Skeletal muscle cell (primary cell): ENCODE data around the gene CGB1.
A peak's percentile ranks its signal among the peaks of the same experiment; 100 is the strongest.

Experiments
- DNase-seq: peaks from one replicate; pipeline ENCODE4 v3.0.0-alpha.2; 2010; ENCODE audit warnings: low read depth
- H3K4me3 ChIP-seq: 2 replicates; pipeline ENCODE4 v1.5.1; 2011; ENCODE audit warnings: low read depth, mild to moderate bottlenecking, control low read depth, low read length, moderate library complexity

The CGB1 gene

GRCh38 chr19:49006905-49007304 lies 29.8 kb downstream of the CGB1 start:
- no peak overlapping the region for H3K4me3 ChIP-seq

DNA sequence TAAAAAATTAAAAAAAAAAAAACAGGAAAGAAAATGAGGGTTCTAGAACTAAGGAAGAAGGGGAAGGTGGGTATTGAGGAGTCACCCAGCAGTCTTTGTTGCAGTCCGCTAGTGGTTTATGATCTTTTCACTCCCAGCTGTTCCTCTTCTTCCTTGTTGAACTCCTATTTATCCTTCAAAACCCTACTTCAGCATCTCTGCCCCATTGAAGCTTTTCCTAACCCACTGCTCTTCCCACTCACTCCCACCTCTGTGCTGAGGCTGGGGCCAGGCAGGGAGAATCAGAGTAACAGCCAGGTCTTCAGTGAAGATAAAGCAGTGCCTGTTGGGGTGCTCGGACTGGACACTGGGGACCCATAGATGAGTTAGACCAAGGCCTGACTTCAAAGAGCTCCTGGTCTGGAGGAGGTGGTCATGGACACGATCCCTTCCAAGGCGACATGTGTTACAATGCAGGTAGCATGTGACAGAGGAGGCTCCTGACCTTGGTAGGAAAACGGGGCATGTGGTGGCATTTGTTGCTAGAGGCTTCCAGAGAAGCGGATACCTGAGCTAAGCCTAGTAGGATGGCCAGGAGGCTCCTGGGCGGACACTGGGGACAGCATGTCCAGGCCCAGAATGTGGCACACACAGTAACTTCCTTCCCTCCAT lies 31.6 kb downstream of the CGB1 start:
- DNase-seq: no peak

More at GRCh38 chr19:49006905-49007304, 29.8 kb downstream of the CGB1 start:
- no peak for DNase-seq

DNA sequence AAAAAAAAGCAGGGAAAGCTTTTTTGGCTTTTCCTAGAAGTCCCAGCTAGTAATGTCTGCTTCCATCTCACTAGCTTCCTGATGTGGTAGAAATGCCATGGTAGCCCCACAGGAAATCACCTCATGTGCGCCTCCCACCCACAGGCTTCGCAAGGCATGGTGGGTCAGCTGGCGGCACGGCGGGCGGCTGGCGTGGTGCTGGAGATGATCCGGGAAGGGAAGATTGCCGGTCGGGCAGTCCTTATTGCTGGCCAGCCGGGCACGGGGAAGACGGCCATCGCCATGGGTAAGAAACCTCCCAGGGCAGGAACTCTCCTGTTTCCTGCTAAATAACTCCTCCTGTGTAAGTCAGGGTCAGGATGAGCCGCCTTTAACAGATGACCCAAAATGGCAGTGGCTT lies 32.6 kb downstream of the CGB1 start:
- no peak overlapping the region for H3K4me3 ChIP-seq

More for the DNA sequence above, 31.6 kb downstream of the CGB1 start:
- H3K4me3 ChIP-seq: no peak overlapping the region

DNA sequence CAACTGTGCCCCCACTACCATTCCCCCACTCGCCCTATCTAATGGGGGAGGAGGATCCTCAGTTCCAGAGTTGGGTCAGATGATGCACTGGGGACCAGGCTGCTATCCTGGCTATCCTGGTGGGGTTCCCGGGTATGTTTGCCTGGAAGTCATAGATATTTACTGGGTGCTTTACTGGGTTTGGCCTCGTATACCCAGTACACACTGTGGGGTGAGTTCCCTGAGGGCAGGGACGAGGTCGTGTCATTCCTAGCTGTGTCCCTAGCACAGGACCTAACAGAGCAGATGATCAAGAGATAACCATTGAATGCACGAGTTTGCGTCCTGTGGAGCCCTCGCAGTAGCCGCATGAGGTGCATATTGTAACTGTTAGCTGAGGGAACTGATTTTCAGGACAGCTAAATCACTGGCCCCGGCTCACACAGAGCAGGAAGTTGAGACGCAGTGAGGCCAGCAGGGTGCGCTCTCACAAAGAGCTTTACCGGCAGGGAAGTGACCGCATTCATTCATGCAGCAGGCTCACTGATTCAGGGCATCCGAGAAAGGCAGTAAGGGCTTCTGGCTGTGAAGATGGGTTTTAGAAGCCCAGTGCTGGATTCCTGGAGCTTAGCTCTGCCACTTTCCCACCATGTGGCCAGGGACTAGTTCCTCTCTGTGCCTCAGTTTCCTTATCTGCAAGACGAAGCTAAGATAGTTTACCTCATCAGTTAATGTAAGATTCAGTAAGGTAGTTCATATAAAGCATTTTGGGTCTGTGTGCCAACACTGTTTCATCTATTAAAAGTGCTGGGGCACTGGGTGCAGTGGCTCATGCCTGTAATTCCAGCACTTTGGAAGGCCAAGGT lies 37.0 kb downstream of the CGB1 start:
- no peak for DNase-seq
- no peak overlapping the region for H3K4me3 ChIP-seq

More for the DNA sequence above, 32.6 kb downstream of the CGB1 start:
- no peak for DNase-seq

DNA sequence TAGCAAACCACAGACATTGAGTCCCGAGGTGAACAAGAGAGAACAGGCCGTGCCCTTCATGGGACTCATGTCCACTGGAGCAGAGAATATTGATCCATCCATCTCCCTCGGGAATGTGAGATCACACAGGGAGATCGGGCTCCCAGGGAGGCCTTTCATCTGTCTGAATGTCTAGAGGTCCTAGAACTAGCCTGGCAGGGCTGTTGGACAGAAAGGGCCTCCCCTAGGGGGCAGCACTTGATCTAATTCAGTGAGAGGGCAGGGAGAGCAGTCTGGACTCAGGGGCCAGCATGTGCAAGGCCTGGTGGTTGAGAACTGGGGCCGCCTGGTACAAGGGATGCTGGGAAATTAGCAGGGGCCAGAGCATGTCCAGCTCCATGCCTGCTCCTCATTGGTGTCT lies 38.7 kb downstream of the CGB1 start:
- no peak overlapping the region for H3K4me3 ChIP-seq
- no peak for DNase-seq

DNA sequence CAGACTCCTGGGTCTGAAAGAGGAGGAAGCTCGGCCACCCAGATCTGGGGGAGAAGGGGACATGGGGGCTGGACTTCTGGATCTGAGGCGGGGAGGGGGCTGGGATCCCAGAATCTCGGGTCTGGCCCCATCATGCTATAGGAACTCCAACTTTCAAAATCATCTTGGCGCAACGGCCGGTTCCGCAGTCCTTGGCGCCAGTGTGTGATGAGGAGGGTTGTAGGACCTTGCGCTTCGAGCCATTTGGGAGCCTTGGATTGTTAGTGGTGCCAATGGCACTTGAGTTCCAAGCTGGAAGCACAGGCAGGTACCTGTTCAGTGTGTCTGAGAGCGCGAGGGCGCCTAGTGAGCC lies 42.7 kb downstream of the CGB1 start:
- H3K4me3 ChIP-seq: peak overlapping the region; percentile 99
- no peak for DNase-seq

DNA sequence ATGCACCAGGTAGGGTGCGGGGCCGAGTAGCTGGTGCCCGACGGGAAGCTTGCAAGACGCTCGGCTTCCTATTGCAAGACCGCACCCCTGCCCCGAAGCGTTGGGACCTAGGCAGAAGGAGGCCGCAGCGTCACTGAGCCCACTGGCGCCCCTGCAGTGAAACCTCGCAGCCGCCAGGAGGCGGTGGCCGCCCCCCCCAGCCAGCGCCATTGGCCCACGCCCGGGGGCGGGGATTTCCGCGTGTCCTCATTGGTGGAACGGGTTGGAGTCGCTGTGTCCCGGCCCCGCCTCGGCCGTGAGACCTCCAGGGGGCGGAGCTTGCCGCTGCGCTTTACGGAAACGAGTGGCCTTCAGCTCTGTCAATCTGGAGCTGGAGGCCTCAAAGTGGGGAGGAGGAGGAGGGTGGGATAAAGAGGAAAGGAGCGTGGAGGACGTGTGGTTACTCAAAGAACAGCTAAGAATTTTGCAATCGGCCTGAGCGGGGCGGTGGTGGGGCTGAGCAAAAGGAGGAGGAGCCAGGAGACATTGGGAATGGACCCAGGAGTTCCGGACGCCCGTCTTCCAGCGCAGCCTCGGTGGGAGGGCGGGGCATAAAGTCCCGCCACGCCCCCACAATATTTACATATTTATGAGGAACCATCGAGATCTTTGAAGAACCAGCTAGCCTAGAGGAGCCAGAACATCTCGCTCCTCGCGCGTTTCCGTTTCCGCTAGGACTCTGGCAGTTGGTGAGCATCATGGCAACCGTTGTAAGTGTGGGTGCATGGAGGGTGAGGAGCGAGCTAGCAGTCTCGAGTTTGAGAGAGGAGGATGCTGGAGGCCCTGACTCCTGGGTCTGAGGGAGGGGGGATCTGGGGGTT lies 43.3 kb downstream of the CGB1 start, which contains the start of the genes GYS1 and RUVBL2:
Gene GYS1, minus strand, starts transcription at position 135 of the 860 bp plus-strand sequence. CDS start 197 bp downstream, outside the sequence.
Gene RUVBL2, plus strand, starts transcription at position 713 of the 860 bp plus-strand sequence. Its CDS starts 25 bp downstream, at position 738.
- peak; percentile 99 for DNase-seq
- peak within 1 kb of the TSS; percentile 99 for H3K4me3 ChIP-seq

DNA sequence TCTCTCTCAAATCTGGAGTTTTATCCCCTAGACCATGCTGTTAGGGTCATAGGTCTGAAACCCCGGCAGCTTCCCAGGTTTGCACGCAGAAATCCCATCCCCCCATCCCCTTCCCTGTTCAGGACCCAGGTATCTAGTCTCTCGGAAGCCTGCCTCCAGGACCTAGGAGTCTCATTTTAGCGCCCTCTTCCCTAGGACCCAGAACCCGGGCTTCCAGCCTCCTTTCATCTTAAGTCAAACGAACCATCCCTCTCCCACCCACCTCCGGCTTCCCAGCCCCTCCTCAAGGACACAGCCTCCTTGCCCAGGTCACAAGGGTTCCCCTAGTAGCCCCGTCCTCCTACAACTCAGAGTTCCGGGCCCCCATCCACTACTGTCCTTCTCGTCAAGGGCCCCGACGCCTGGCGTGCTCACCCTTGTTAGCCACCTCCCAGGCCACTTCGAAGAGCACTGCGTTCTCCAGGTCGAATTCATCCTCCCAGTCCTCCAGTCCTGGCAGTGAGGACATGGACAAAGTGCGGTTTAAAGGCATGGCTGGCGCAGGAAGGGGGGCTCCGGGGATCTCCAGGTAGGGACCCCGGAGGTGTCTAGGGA lies 44.0 kb downstream of the CGB1 start:
- H3K4me3 ChIP-seq: peak overlapping the region; percentile 99
- DNase-seq: no peak

DNA sequence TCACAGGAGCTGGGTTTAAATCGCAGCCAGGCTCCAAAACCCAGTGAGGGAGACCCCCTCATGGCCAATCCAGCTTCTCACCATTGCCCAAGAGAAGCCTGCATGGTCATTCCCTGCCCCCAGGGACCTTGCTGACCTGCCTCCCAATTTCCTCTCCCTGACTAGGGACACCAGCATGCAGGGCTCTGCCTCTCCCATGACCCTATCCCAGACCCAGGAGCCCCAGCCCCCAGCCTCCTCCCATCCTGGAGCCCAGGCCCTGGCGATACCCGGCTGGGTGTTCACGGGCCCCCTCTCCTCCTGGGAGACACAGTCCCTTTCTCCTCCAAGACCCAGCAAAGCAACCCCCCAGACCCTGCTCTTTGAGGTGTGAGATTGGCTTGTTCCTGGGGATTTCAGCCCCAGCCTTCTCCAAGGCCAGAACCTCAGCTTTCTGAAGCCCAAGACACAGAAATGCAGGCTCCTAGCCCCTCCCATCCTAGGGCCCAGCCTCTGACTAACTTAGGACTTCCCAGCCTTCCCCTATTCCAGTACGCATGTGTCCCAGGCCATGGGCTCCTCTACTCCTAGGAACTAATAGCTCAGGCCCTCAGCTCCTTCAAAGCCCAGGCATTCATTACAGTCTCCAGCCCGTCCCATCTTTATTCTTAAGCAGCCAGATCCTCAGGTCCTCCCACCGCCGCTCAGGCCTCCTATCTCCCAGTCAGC lies 44.7 kb downstream of the CGB1 start:
- H3K4me3 ChIP-seq: peak overlapping the region; percentile 99
- DNase-seq: peak; percentile 43

DNA sequence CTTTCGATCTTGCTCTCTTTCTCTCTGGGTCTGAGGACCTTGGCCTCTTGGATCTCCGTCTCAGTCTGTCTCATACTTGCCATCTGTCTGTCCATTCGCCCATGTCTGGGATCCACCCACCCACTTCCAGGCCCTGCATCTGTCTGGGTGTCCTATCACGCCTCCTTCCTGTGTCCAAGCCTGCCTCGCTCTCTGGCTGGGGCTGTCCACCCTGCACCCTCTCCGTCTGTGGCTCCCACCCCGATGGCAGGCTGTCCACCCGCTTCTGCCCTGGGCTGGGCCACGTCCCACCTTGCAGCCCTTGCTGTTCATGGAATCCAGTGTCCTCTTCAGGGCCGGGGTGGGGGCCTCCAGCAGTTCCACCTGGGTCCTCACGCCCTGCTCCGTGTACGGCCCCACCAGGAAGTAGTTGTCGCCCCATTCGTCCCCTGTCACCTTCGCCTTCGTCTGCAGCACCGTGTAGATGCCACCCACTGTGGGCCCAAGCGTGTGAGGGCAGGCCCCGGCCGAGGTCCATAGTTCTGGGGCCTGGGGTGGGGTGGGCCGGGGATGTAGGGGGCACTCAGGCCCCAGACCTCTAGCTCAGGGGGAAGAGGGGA lies 45.6 kb downstream of the CGB1 start:
- H3K4me3 ChIP-seq: peak overlapping the region; percentile 99
- DNase-seq: no peak

DNA sequence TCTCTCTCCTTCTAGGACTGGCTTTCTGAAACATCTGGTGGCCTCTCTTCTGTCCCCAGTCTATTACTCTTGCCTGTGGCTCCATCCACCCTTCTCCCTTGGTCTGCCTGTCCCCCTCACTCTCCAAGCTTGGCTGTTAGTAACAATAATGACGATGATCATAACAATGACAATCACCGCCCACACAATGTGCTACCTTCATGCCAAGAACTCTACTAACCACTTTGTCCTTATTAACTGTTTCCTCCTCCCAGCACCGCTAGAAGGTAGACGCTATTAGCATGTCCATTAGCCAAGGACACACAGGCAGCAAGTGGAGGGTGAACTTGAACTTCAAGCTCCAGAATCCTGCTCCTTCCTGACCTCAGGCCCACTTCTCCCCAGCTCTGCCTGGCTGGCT lies 46.3 kb downstream of the CGB1 start:
- no peak for DNase-seq
- H3K4me3 ChIP-seq: peak overlapping the region; percentile 9

- no peak for DNase-seq
Observed at GRCh38 chr19:48989701-48990291, 46.9 kb downstream of the CGB1 start.

GRCh38 chr19:48988860-48989259 lies 47.8 kb downstream of the CGB1 start:
- H3K4me3 ChIP-seq: no peak overlapping the region
- DNase-seq: no peak

More at GRCh38 chr19:48989701-48990291, 46.9 kb downstream of the CGB1 start:
- no peak overlapping the region for H3K4me3 ChIP-seq

DNA sequence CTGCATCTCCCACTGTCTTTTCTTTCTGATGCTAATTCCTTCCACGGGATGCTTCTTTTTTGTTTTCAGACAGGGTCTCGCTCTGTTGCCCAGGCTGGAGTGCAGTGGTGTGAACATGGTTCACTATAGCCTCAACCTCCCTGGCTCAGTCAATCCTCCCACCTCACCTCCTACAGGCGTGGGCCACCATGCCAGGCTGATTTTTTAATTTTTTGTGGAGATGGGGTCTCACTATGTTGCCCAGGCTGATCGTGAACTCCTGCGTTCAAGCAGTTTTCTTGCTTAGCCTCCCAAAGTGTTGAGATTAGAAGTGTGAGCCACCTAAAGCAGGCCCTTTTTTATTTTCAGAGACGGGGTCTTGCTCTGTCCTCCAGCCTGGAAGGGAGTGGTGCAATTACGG lies 48.4 kb downstream of the CGB1 start:
- no peak for DNase-seq
- H3K4me3 ChIP-seq: no peak overlapping the region

DNA sequence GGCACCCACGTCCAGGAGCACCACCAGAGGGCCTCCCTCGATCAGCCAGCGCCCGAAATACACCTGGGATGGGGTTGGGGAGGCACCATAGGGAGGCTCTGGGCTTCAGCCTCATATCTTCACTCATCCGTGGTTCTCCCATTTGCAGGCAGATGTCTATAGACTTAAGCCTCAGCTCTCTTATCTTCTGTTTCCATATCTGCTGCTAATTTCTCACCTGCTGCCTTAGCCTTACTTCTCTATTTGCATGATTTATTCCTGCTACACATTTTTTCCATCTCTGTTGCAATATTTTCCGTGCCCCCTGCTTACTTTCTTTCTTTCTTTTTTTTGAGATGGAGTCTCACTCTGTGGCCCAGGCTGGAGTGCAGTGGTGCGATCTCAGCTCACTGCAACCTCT lies 49.4 kb downstream of the CGB1 start:
- DNase-seq: no peak
- no peak overlapping the region for H3K4me3 ChIP-seq

GRCh38 chr19:48986211-48986610 lies 50.5 kb downstream of the CGB1 start:
- H3K4me3 ChIP-seq: no peak overlapping the region
- no peak for DNase-seq

DNA sequence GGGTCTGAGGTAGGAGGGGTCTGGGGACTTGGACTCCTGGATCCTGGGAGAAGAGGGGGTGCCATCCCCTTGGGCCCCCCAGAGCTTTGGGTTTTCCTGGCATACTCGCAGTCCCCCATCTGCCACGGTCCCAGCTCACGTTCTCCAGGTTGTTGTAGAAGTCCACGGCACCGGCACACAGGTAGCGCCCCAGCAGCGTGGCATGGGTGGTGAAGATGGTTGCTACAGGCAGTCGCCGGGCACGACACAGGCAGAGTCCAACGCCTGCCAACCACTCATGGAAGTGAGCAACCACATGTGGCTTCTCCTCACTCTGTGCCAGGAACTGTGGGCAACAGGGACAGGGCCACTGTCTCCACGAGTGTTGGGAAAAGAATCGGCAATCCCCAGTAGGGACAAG lies 51.0 kb downstream of the CGB1 start:
- H3K4me3 ChIP-seq: no peak overlapping the region
- no peak for DNase-seq
